ENCODE data around the gene CCDC88C.

The CCDC88C gene

GRCh38 chr14:91270619-91271018, 147.0 kb downstream of the CCDC88C start:
- DNase-seq (no peak), ATAC-seq (ENCODE audit: insufficient read depth, low read depth) (no peak)
- H4K20me1 ChIP-seq (ENCODE audit: insufficient read depth, low read length): no peaks in the 10 kb centered on the region
- no peak overlapping the region for H3K4me3 ChIP-seq (ENCODE audit: low read depth in 1 of 2, low read length in 2 of 2)
- no peak overlapping the region for H3K27ac ChIP-seq (ENCODE audit: low read length)
- H3K9me3 ChIP-seq (ENCODE audit: insufficient read depth, low read length, severe bottlenecking): no peaks in the 10 kb centered on the region
- TF ChIP-seq EZH2 (IDR thresholded peaks at IDR 0.05; ENCODE audit: borderline replicate concordance, low read depth, low read length, severe bottlenecking): no peak
- peak; percentile 34 for TF ChIP-seq CTCF (IDR thresholded peaks at IDR 0.05; ENCODE audit: borderline replicate concordance, extremely low read depth, low read length, poor library complexity, severe bottlenecking)
- H3K4me1 ChIP-seq (ENCODE audit: insufficient read depth, low read length): no peaks in the 10 kb centered on the region
- no peak overlapping the region for H3K4me2 ChIP-seq (ENCODE audit: insufficient read depth, low read length)
- H3K36me3 ChIP-seq (ENCODE audit: insufficient read depth, low read length): peaks cover 48% of the 10 kb centered on the region
- H3K9ac ChIP-seq (ENCODE audit: low read depth, low read length): no peak overlapping the region
- no peaks in the 10 kb centered on the region for H3K27me3 ChIP-seq (ENCODE audit: insufficient read depth, low read length, poor library complexity)
- no peak overlapping the region for H2AFZ ChIP-seq (ENCODE audit: low read depth, low read length)
- no peaks in the 10 kb centered on the region for H3K79me2 ChIP-seq (ENCODE audit: insufficient read depth, low read length)

- Histone ChIP-seq H3K79me2 (ENCODE audit: insufficient read depth, low read length) (no peaks in the 10 kb centered on the region), H3K4me3 (ENCODE audit: low read depth in 1 of 2, low read length in 2 of 2) (no peak overlapping the region), H3K27ac (ENCODE audit: low read length) (no peak overlapping the region), H3K9ac (ENCODE audit: low read depth, low read length) (no peak overlapping the region), H3K9me3 (ENCODE audit: insufficient read depth, low read length, severe bottlenecking) (no peaks in the 10 kb centered on the region), H3K4me1 (ENCODE audit: insufficient read depth, low read length) (no peaks in the 10 kb centered on the region), H4K20me1 (ENCODE audit: insufficient read depth, low read length) (no peaks in the 10 kb centered on the region), H2AFZ (ENCODE audit: low read depth, low read length) (no peak overlapping the region), H3K4me2 (ENCODE audit: insufficient read depth, low read length) (no peak overlapping the region), H3K27me3 (ENCODE audit: insufficient read depth, low read length, poor library complexity) (no peaks in the 10 kb centered on the region), H3K36me3 (ENCODE audit: insufficient read depth, low read length) (peaks cover 44% of the 10 kb centered on the region)
- no peak for ATAC-seq (ENCODE audit: insufficient read depth, low read depth)
- TF ChIP-seq EZH2 (IDR thresholded peaks at IDR 0.05; ENCODE audit: borderline replicate concordance, low read depth, low read length, severe bottlenecking) (no peak), CTCF (IDR thresholded peaks at IDR 0.05; ENCODE audit: borderline replicate concordance, extremely low read depth, low read length, poor library complexity, severe bottlenecking) (no peak)
- DNase-seq: no peak
Observed at GRCh38 chr14:91270188-91270587, 147.4 kb downstream of the CCDC88C start.

GRCh38 chr14:91269076-91269991, 148.3 kb downstream of the CCDC88C start:
- Histone ChIP-seq H3K9ac (ENCODE audit: low read depth, low read length) (no peak overlapping the region), H3K79me2 (ENCODE audit: insufficient read depth, low read length) (no peaks in the 10 kb centered on the region), H3K36me3 (ENCODE audit: insufficient read depth, low read length) (peaks cover 36% of the 10 kb centered on the region), H3K4me1 (ENCODE audit: insufficient read depth, low read length) (no peaks in the 10 kb centered on the region), H3K27ac (ENCODE audit: low read length) (no peak overlapping the region), H2AFZ (ENCODE audit: low read depth, low read length) (no peak overlapping the region), H3K4me3 (ENCODE audit: low read depth in 1 of 2, low read length in 2 of 2) (no peak overlapping the region), H3K27me3 (ENCODE audit: insufficient read depth, low read length, poor library complexity) (no peaks in the 10 kb centered on the region), H3K9me3 (ENCODE audit: insufficient read depth, low read length, severe bottlenecking) (no peaks in the 10 kb centered on the region), H3K4me2 (ENCODE audit: insufficient read depth, low read length) (no peak overlapping the region), H4K20me1 (ENCODE audit: insufficient read depth, low read length) (no peaks in the 10 kb centered on the region)
- TF ChIP-seq CTCF (IDR thresholded peaks at IDR 0.05; ENCODE audit: borderline replicate concordance, extremely low read depth, low read length, poor library complexity, severe bottlenecking) (no peak), EZH2 (IDR thresholded peaks at IDR 0.05; ENCODE audit: borderline replicate concordance, low read depth, low read length, severe bottlenecking) (no peak)
- ATAC-seq (ENCODE audit: insufficient read depth, low read depth): no peak
- DNase-seq: no peak

All from DND-41 (cell line).